ENCODE measurements around the gene DYNC1I1. TPM values are rescaled to one million over a fixed set of nuclear protein-coding genes. Genes with fewer than 3 reads are reported as not detected.

DYNC1I1 gene
- total RNA-seq, 2 experiments from 2014 or later, result not detected

GRCh38 chr7:95950698-95951097 is 178.3 kb downstream of the DYNC1I1 start:
- intact Hi-C loops (cut with DNase I, micrococcal nuclease), result no loop called here
- Mint-ChIP-seq H3K4me3 (no peak overlapping the region), H3K27ac (no peak overlapping the region), H3K36me3 (ENCODE audit: low read depth) (no peaks in the 10 kb centered on the region), H3K4me1 (no peaks in the 10 kb centered on the region), H3K9me3 (ENCODE audit: low read depth) (no peaks in the 10 kb centered on the region), H3K27me3 (peaks cover 9% of the 10 kb centered on the region)
- POLR2A ChIA-PET, result no interaction called here
- ATAC-seq, result no peak
- CTCF ChIA-PET, result no interaction called here
- no peak for DNase-seq

- Mint-ChIP-seq H3K36me3 (ENCODE audit: low read depth) (no peaks in the 10 kb centered on the region), H3K27me3 (peaks cover 9% of the 10 kb centered on the region), H3K27ac (no peak overlapping the region), H3K9me3 (ENCODE audit: low read depth) (no peaks in the 10 kb centered on the region), H3K4me1 (no peaks in the 10 kb centered on the region), H3K4me3 (no peak overlapping the region)
- DNase-seq, result no peak
- ChIA-PET CTCF (interaction anchor here (0.6 kb wide), 1 partner anchor 140 kb away, joined by 3 read pairs; no protein-coding TSS in a partner anchor), POLR2A (no interaction called here)
- intact Hi-C loops (cut with DNase I, micrococcal nuclease), result no loop called here
- no peak for ATAC-seq
Measured at GRCh38 chr7:95951531-95951930, 179.2 kb downstream of the DYNC1I1 start.

- H3K27me3 Mint-ChIP-seq, result peaks cover 9% of the 10 kb centered on the region
Measured at GRCh38 chr7:95951997-95952795, 179.8 kb downstream of the DYNC1I1 start.

GRCh38 chr7:95952851-95953250 is 180.5 kb downstream of the DYNC1I1 start:
- CTCF ChIA-PET, result no interaction called here
- ATAC-seq (no peak), DNase-seq (no peak)
- no peak overlapping the region for H3K27ac Mint-ChIP-seq
- no peaks in the 10 kb centered on the region for H3K9me3 Mint-ChIP-seq (ENCODE audit: low read depth)
- intact Hi-C loops (cut with DNase I, micrococcal nuclease), result no loop called here
- H3K36me3 Mint-ChIP-seq (ENCODE audit: low read depth), result no peaks in the 10 kb centered on the region
- peaks cover 9% of the 10 kb centered on the region for H3K27me3 Mint-ChIP-seq
- no peaks in the 10 kb centered on the region for H3K4me1 Mint-ChIP-seq
- POLR2A ChIA-PET, result no interaction called here
- H3K4me3 Mint-ChIP-seq, result no peak overlapping the region

More at GRCh38 chr7:95951997-95952795, 179.8 kb downstream of the DYNC1I1 start:
- no peaks in the 10 kb centered on the region for H3K36me3 Mint-ChIP-seq (ENCODE audit: low read depth)
- H3K27ac Mint-ChIP-seq, result no peak overlapping the region
- ChIA-PET CTCF (interaction anchor here (0.6 kb wide), 1 partner anchor 140 kb away, joined by 3 read pairs; no protein-coding TSS in a partner anchor), POLR2A (no interaction called here)
- H3K4me3 Mint-ChIP-seq, result no peak overlapping the region
- no peaks in the 10 kb centered on the region for H3K9me3 Mint-ChIP-seq (ENCODE audit: low read depth)
- H3K4me1 Mint-ChIP-seq, result no peaks in the 10 kb centered on the region
- intact Hi-C loops (cut with DNase I, micrococcal nuclease), result no loop called here
- ATAC-seq, result no peak
- no peak for DNase-seq

- ChIA-PET POLR2A (no interaction called here), CTCF (no interaction called here)
- intact Hi-C loops (cut with DNase I, micrococcal nuclease), result no loop called here
- H3K4me1 Mint-ChIP-seq, result no peaks in the 10 kb centered on the region
- DNase-seq (no peak), ATAC-seq (no peak)
- H3K36me3 Mint-ChIP-seq (ENCODE audit: low read depth), result no peaks in the 10 kb centered on the region
- H3K4me3 Mint-ChIP-seq, result no peak overlapping the region
- H3K27ac Mint-ChIP-seq, result no peak overlapping the region
- H3K9me3 Mint-ChIP-seq (ENCODE audit: low read depth), result no peaks in the 10 kb centered on the region
- H3K27me3 Mint-ChIP-seq, result peaks cover 5% of the 10 kb centered on the region
Measured at GRCh38 chr7:95955748-95956147, 183.4 kb downstream of the DYNC1I1 start.

GRCh38 chr7:95957510-95957909 is 185.2 kb downstream of the DYNC1I1 start:
- ATAC-seq, result no peak
- POLR2A ChIA-PET, result no interaction called here
- no peaks in the 10 kb centered on the region for H3K36me3 Mint-ChIP-seq (ENCODE audit: low read depth)

GRCh38 chr7:95960706-95961244 is 188.4 kb downstream of the DYNC1I1 start:
- CTCF ChIA-PET, result no interaction called here
- no peak for ATAC-seq
- no peaks in the 10 kb centered on the region for H3K9me3 Mint-ChIP-seq (ENCODE audit: low read depth)
- H3K4me3 Mint-ChIP-seq, result no peak overlapping the region
- H3K36me3 Mint-ChIP-seq (ENCODE audit: low read depth), result no peaks in the 10 kb centered on the region
- POLR2A ChIA-PET, result no interaction called here
- peaks cover 16% of the 10 kb centered on the region for H3K27me3 Mint-ChIP-seq
- H3K4me1 Mint-ChIP-seq, result no peaks in the 10 kb centered on the region
- intact Hi-C loops (cut with DNase I, micrococcal nuclease), result no loop called here
- DNase-seq, result no peak
- H3K27ac Mint-ChIP-seq, result no peak overlapping the region

More at GRCh38 chr7:95957510-95957909, 185.2 kb downstream of the DYNC1I1 start:
- DNase-seq, result no peak
- Mint-ChIP-seq H3K4me3 (no peak overlapping the region), H3K4me1 (no peaks in the 10 kb centered on the region), H3K27ac (no peak overlapping the region), H3K27me3 (peaks cover 7% of the 10 kb centered on the region), H3K9me3 (ENCODE audit: low read depth) (no peaks in the 10 kb centered on the region)
- intact Hi-C loops (cut with DNase I, micrococcal nuclease), result no loop called here
- CTCF ChIA-PET, result no interaction called here

- DNase-seq, result no peak
- no peak for ATAC-seq
- Mint-ChIP-seq H3K4me1 (no peaks in the 10 kb centered on the region), H3K36me3 (ENCODE audit: low read depth) (no peaks in the 10 kb centered on the region), H3K27me3 (peaks cover 21% of the 10 kb centered on the region), H3K27ac (no peak overlapping the region), H3K9me3 (ENCODE audit: low read depth) (no peaks in the 10 kb centered on the region), H3K4me3 (no peak overlapping the region)
- ChIA-PET POLR2A (no interaction called here), CTCF (no interaction called here)
- intact Hi-C loops (cut with DNase I, micrococcal nuclease), result no loop called here
Measured at GRCh38 chr7:95963446-95963990, 191.2 kb downstream of the DYNC1I1 start.

GRCh38 chr7:95971716-95972115 is 199.4 kb downstream of the DYNC1I1 start:
- H3K27ac Mint-ChIP-seq, result no peak overlapping the region
- CTCF ChIA-PET, result no interaction called here
- no peak for ATAC-seq
- no peaks in the 10 kb centered on the region for H3K9me3 Mint-ChIP-seq (ENCODE audit: low read depth)
- peaks cover 5% of the 10 kb centered on the region for H3K27me3 Mint-ChIP-seq
- H3K4me3 Mint-ChIP-seq, result no peak overlapping the region
- no peaks in the 10 kb centered on the region for H3K4me1 Mint-ChIP-seq
- no peaks in the 10 kb centered on the region for H3K36me3 Mint-ChIP-seq (ENCODE audit: low read depth)
- intact Hi-C loops (cut with DNase I, micrococcal nuclease), result no loop called here
- no peak for DNase-seq
- POLR2A ChIA-PET, result no interaction called here

GRCh38 chr7:95972523-95972922 is 200.2 kb downstream of the DYNC1I1 start:
- Mint-ChIP-seq H3K9me3 (ENCODE audit: low read depth) (no peaks in the 10 kb centered on the region), H3K36me3 (ENCODE audit: low read depth) (no peaks in the 10 kb centered on the region), H3K4me1 (no peaks in the 10 kb centered on the region), H3K4me3 (no peak overlapping the region), H3K27ac (no peak overlapping the region), H3K27me3 (peaks cover 4% of the 10 kb centered on the region)
- ChIA-PET POLR2A (no interaction called here), CTCF (no interaction called here)
- no peak for ATAC-seq
- intact Hi-C loops (cut with DNase I, micrococcal nuclease), result no loop called here
- DNase-seq, result no peak

GRCh38 chr7:95974108-95974507 is 201.8 kb downstream of the DYNC1I1 start:
- no peaks in the 10 kb centered on the region for H3K9me3 Mint-ChIP-seq (ENCODE audit: low read depth)
- ATAC-seq (no peak), DNase-seq (no peak)
- CTCF ChIA-PET, result no interaction called here
- H3K4me3 Mint-ChIP-seq, result no peak overlapping the region
- H3K4me1 Mint-ChIP-seq, result no peaks in the 10 kb centered on the region
- H3K36me3 Mint-ChIP-seq (ENCODE audit: low read depth), result no peaks in the 10 kb centered on the region
- no peak overlapping the region for H3K27ac Mint-ChIP-seq
- intact Hi-C loops (cut with DNase I, micrococcal nuclease), result no loop called here
- POLR2A ChIA-PET, result no interaction called here
- peaks cover 5% of the 10 kb centered on the region for H3K27me3 Mint-ChIP-seq

GRCh38 chr7:95976369-95977060 is 204.2 kb downstream of the DYNC1I1 start:
- Mint-ChIP-seq H3K27me3 (peaks cover 4% of the 10 kb centered on the region), H3K36me3 (ENCODE audit: low read depth) (no peaks in the 10 kb centered on the region), H3K4me3 (no peak overlapping the region), H3K27ac (no peak overlapping the region), H3K9me3 (ENCODE audit: low read depth) (no peaks in the 10 kb centered on the region), H3K4me1 (no peaks in the 10 kb centered on the region)
- CTCF ChIA-PET, result no interaction called here
- DNase-seq (no peak), ATAC-seq (no peak)
- POLR2A ChIA-PET, result no interaction called here
- intact Hi-C loops (cut with DNase I, micrococcal nuclease), result no loop called here

Measured in activated CD4-positive, alpha-beta T cell treated with anti-CD3 and anti-CD28 coated beads for 36 hours (primary cell).